DOHH2 (cell line): Measurements from ENCODE around the gene ARL14.

ENCODE experiments used
- H3F3A ChIP-seq: fragments of 200-600 bp; sonication (generic), shearing (Covaris generic); 2 replicates; pipeline ENCODE4 v1.6.0; 2016; ENCODE audit warnings: antibody characterized with exemption, mild to moderate bottlenecking; ENCODE audit not compliant: control insufficient read depth, insufficient read depth
- H3K27ac ChIP-seq: fragments of 200-600 bp; sonication (generic); 2 replicates; pipeline ENCODE4 v1.5.1; 2014; ENCODE audit warnings: low read depth, mild to moderate bottlenecking, low read length, moderate library complexity
- H3K27me3 ChIP-seq: fragments of 200-600 bp; sonication (generic); 2 replicates; pipeline ENCODE4 v1.6.1; 2014; ENCODE audit warnings: mild to moderate bottlenecking, low read length, mixed read lengths; ENCODE audit not compliant: control insufficient read depth
- H3K36me3 ChIP-seq: fragments of 200-600 bp; sonication (generic); 2 replicates; pipeline ENCODE4 v1.6.1; 2014; ENCODE audit warnings: mild to moderate bottlenecking, low read length, moderate library complexity, mixed read lengths; ENCODE audit not compliant: control insufficient read depth
- H3K4me1 ChIP-seq: fragments of 200-600 bp; sonication (generic); 2 replicates; pipeline ENCODE4 v1.6.1; 2014; ENCODE audit warnings: mild to moderate bottlenecking, low read length, mixed read lengths; ENCODE audit not compliant: control insufficient read depth
- H3K4me2 ChIP-seq: fragments of 200-600 bp; sonication (generic); 2 replicates; pipeline ENCODE4 v1.6.0; 2014; ENCODE audit warnings: mild to moderate bottlenecking, low read length, moderate library complexity
- H3K4me3 ChIP-seq: fragments of 200-600 bp; sonication (generic); 2 replicates; pipeline ENCODE4 v1.5.1; 2014; ENCODE audit warnings: mild to moderate bottlenecking, low read length, mixed read lengths
- H3K79me2 ChIP-seq: fragments of 200-600 bp; sonication (generic); 2 replicates; pipeline ENCODE4 v1.6.1; 2014; ENCODE audit warnings: mild to moderate bottlenecking, low read length, mixed read lengths; ENCODE audit not compliant: control insufficient read depth
- H3K9me2 ChIP-seq: fragments of 200-600 bp; sonication (generic); replicated peaks from 2 replicates; pipeline ENCODE4 v1.6.1; 2014; ENCODE audit warnings: mild to moderate bottlenecking, low read length, mixed read lengths; ENCODE audit not compliant: control insufficient read depth
- H3K9me3 ChIP-seq: fragments of 200-600 bp; sonication (generic); 2 replicates; pipeline ENCODE4 v1.6.1; 2014; ENCODE audit warnings: antibody characterized with exemption, low read length, mixed read lengths; ENCODE audit not compliant: control insufficient read depth, insufficient read depth
- H4K20me1 ChIP-seq: fragments of 200-600 bp; sonication (generic); 2 replicates; pipeline ENCODE4 v1.6.0; 2014; ENCODE audit warnings: low read depth, mild to moderate bottlenecking, antibody characterized with exemption, low read length, moderate library complexity; ENCODE audit not compliant: control insufficient read depth, insufficient read depth
- CTCF ChIP-seq: fragments of 200-600 bp; sonication (generic); IDR thresholded peaks from one replicate; pipeline ENCODE4 v1.5.1; 2014; ENCODE audit warnings: antibody characterized with exemption, mild to moderate bottlenecking, low read depth, low read length; ENCODE audit not compliant: poor library complexity, severe bottlenecking
- EZH2phosphoT487 ChIP-seq: fragments of 200-600 bp; sonication (generic); IDR thresholded peaks from 2 replicates; pipeline ENCODE4 v1.6.1; 2017; ENCODE audit warnings: borderline replicate concordance, mild to moderate bottlenecking, antibody characterized with exemption, low read length, moderate library complexity, mixed read lengths

The ARL14 gene

GRCh38 chr3:160698599-160699195 lies 21.7 kb downstream of the ARL14 start:
- Histone ChIP-seq H3K9me3 (no peaks in the 10 kb centered on the region), H3K4me2 (no peak overlapping the region), H3K4me1 (no peaks in the 10 kb centered on the region), H3K27me3 (peaks cover 14% of the 10 kb centered on the region; the same call in 1 of the 2 replicates), H3K79me2 (no peaks in the 10 kb centered on the region), H3K36me3 (no peaks in the 10 kb centered on the region), H4K20me1 (no peaks in the 10 kb centered on the region), H3K27ac (no peak overlapping the region), H3K4me3 (no peak overlapping the region), H3F3A (no peaks in the 10 kb centered on the region), H3K9me2 (no peaks in the 10 kb centered on the region)
- TF ChIP-seq CTCF (no peak), EZH2phosphoT487 (no peak)

GRCh38 chr3:160701490-160701889 lies 24.5 kb downstream of the ARL14 start:
- no peak for TF ChIP-seq EZH2phosphoT487
- TF ChIP-seq CTCF, result no peak
- no peaks in the 10 kb centered on the region for H3F3A ChIP-seq
- H3K4me2 ChIP-seq, result no peak overlapping the region
- H3K9me2 ChIP-seq, result no peaks in the 10 kb centered on the region
- no peak overlapping the region for H3K4me3 ChIP-seq
- H3K9me3 ChIP-seq, result no peaks in the 10 kb centered on the region
- no peaks in the 10 kb centered on the region for H3K79me2 ChIP-seq
- no peaks in the 10 kb centered on the region for H3K4me1 ChIP-seq
- H3K27ac ChIP-seq, result no peak overlapping the region
- no peaks in the 10 kb centered on the region for H4K20me1 ChIP-seq
- H3K27me3 ChIP-seq, result peaks cover 21% of the 10 kb centered on the region
- H3K36me3 ChIP-seq, result no peaks in the 10 kb centered on the region

- Histone ChIP-seq H3K4me1 (no peaks in the 10 kb centered on the region), H3K27ac (no peak overlapping the region), H3F3A (no peaks in the 10 kb centered on the region), H3K79me2 (no peaks in the 10 kb centered on the region), H3K4me3 (no peak overlapping the region), H3K27me3 (peaks cover 27% of the 10 kb centered on the region), H3K9me3 (no peaks in the 10 kb centered on the region), H3K36me3 (no peaks in the 10 kb centered on the region), H4K20me1 (no peaks in the 10 kb centered on the region), H3K9me2 (no peaks in the 10 kb centered on the region), H3K4me2 (no peak overlapping the region)
- no peak for TF ChIP-seq CTCF
- no peak for TF ChIP-seq EZH2phosphoT487
These were observed 25.3 kb downstream of the ARL14 start for GRCh38 chr3:160702290-160702689.
